NCI-H187 (cell line): ENCODE measurements around the gene AMFR.
"Not testable (repeated sequence)": the region's sequence is repeated elsewhere in the genome, so short reads cannot be mapped to it uniquely, and the experiment has no call there.

Experiments used
- DNase-seq, 2 experiments: peaks; one replicate each; lab custom pipeline; 2025; lab: John Stamatoyannopoulos, UW

The AMFR gene

DNA sequence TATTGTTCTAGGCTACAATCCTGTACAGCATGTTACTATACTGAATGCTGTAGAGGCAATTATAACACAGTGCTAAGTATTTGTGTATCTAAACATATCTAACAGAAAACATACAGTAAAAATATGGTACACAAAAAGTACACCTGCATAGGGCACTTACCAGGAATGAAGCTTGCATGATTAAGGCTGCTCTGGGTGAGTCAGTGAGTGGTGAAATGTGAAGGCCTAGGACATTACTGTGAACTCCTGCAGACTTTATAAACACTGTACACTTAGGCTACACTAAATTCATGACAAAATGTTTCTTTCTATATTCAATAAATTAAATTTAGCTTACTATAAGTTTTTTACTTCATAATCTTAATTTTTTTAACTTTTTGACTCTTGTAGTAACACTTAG lies 37.1 kb downstream of the AMFR start:
- DNase-seq = no peak

DNA sequence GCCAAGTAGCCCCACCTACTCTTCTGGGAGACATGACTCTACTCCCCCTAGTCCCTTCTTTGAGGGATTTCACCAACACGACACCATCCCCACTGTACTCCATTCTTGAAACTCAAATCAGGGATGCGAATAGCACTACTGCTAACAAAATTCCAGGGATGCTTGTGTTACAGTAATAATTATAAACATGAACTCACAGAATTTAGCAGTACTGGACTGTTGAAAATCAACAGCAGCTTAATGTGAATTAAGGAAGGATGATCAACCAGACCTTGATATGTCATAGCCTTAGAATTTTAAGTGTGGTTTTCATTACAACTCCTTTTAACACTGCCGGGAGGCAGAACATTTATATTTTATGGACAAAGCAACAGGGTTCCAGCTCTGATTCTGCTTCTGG lies 37.9 kb downstream of the AMFR start:
- DNase-seq = no peak

GRCh38 chr16:56384074-56384721 lies 41.1 kb downstream of the AMFR start:
- no peak for DNase-seq

DNA sequence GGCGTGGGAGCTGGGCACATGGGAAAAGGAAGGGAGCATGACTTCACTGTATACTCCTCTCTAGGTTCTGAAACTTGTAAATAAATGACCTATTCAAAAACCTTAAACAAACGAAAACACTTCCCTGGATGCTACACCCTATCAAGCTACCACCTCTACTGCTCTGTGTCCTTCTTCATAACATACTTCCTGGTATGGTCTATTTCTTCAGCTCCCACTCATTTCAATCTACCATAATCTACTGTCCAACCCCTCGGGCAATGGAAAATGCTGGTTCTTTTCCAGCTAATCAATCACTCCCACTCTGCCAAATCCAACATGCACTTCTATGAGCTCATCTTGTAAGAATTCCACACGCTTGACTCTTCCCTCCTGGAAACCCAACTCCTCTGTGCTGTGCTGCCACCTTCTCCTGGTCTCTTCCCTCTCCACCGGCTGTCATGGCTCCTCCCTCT lies 42.4 kb downstream of the AMFR start:
- no peak for DNase-seq

DNA sequence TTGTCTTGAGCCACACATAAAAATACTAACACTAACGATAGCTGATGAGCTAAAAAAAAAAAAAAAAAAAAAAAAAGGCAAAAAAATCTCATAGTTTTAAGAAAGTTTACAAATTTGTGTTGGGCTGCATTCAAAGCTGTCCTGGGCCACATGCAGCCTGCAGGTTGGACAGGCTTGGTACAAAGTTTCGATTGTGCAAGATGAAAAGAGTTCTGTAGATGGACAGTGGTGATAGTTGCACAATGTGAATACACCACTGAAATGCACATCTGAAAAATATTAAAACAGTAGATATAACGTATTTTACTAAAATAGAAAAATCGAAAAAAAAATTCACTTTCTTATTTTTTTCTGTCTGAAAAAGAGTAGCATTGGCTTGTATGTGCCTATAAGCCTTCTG lies 42.9 kb downstream of the AMFR start:
- no peak for DNase-seq

GRCh38 chr16:56380778-56381485 lies 44.4 kb downstream of the AMFR start:
- DNase-seq = not testable (repeated sequence)

DNA sequence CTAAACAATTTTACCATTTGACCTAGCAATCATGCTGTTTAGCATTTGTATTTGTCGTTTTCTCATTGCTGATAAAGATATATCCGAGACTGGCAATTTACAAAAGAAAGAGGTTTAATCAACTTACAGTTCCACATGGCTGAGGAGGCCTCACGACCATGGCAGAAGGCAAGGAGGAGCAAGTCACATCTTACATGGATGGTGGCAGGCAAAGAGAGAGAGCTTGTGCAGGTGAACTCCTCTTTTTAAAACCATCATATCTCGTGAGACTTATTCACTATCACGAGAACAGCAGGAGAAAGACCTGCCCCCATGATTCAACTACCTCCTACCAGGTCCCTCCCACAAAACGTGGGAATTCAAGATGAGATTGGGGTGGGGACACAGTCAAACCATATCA lies 46.3 kb downstream of the AMFR start:
- not testable (repeated sequence) for DNase-seq

- DNase-seq = not testable (repeated sequence)
These were observed 49.6 kb downstream of the AMFR start for GRCh38 chr16:56375792-56376191.

GRCh38 chr16:56373003-56373402 lies 52.3 kb downstream of the AMFR start:
- no peak for DNase-seq

- no peak for DNase-seq
These were observed 53.2 kb downstream of the AMFR start for GRCh38 chr16:56372013-56372634.

DNA sequence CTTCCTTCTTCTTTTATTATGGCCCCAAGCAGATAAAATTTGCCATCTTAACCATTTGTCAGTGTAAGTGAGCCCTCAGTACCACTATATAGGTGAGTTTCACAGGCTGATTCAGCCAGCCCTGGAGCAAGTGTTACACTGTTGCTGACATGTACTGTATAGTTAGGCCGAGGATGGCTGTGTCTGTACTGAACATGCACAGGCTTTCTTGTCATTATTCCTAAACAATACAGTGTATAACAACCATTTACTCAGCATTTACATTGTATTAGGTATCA lies 53.7 kb downstream of the AMFR start:
- no peak for DNase-seq

DNA sequence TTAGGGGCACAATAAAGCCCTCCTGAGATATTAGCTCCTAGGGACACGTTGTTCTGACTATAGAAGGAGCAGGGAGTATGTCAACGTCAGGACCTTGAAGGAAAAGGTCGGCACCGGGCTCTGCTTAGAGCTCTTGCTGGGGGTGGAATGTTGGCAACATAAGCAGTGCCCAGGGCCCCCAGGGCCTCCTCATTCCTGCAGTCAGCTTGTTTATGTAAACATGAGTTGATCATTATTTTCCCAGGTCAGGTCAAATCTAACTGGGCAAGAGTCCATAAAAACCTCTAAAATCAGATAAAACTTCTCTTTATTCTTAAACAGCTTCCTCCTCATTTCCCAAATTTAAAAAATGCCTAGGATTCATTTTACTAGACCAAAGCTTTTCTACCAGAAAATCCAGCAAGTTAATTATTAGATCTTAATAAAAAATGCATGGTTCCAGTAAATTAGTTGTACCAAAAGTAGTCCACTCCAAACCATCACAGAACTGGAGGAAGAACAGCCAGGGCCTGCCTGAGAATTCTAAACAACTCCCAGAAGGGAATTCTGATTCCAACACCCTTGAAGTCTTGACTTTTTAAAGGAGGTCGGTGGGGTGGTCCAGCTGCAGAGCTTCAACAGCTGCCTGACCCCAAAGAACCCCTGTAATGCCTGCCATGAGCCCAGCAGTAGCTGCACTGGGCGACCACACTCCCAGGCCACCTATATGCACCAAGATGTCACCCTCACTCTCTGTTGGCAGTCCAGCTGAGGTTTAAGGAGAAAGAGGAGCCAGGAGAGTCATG lies 54.3 kb downstream of the AMFR start:
- no peak for DNase-seq

DNA sequence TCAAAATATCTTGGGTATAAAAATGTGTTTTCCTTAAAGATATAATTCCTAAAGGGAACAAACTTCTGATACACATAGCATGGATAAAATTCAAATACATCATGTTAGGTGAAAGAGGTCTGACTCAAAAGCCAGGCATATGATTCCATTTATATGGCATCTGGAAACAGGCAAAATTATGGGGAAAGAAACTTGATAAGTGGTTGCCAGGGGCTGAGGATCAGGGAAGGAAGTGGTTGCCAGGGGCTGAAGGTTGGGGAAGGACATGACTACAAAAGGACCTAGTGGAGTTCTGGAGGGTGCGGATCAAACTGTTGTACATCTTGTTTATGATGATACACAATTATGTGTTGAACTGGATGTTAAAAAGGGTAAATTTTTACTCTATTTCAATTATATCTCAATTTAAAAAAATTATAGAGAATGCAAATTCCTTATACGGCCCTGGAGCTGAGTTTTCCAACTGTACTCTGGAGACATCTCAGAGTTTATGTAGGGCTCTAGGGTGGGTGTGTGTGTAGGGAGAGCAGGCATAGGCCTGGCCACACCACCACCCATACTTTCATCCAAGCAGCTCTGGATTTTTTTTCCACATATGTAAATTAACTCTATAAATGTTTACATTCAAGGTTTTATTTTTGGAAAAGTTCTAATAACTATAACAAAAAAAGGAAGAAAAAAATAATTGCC lies 55.0 kb downstream of the AMFR start:
- DNase-seq = no peak

GRCh38 chr16:56369202-56369601 lies 56.1 kb downstream of the AMFR start:
- DNase-seq = no peak

GRCh38 chr16:56368545-56368944 lies 56.8 kb downstream of the AMFR start:
- DNase-seq = no peak

- DNase-seq = no peak
These were observed 57.6 kb downstream of the AMFR start for GRCh38 chr16:56367764-56368163.

DNA sequence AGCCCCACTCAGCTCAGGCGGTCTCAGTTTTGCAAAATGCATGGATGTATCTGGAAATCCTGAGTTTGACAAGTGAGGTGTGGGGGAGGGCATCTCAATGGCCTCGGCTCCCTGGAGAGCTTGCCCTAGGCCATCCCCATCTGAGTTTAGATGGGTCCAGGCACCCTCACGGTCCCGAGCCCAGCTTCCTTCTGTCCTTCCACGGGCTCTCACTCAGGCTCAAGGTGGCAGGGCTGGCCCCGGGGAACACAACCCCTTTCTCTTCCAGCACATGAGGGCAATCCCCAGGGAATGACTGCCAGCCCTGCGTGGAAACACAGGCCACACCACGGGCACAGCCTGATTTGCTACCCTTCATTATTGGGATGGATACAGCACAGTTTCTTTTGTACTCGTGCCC lies 58.4 kb downstream of the AMFR start:
- no peak for DNase-seq

GRCh38 chr16:56365552-56365951 lies 59.8 kb downstream of the AMFR start:
- no peak for DNase-seq

GRCh38 chr16:56364865-56365264 lies 60.5 kb downstream of the AMFR start:
- no peak for DNase-seq

- DNase-seq = no peak
These were observed 61.4 kb downstream of the AMFR start for GRCh38 chr16:56363781-56364565.

DNA sequence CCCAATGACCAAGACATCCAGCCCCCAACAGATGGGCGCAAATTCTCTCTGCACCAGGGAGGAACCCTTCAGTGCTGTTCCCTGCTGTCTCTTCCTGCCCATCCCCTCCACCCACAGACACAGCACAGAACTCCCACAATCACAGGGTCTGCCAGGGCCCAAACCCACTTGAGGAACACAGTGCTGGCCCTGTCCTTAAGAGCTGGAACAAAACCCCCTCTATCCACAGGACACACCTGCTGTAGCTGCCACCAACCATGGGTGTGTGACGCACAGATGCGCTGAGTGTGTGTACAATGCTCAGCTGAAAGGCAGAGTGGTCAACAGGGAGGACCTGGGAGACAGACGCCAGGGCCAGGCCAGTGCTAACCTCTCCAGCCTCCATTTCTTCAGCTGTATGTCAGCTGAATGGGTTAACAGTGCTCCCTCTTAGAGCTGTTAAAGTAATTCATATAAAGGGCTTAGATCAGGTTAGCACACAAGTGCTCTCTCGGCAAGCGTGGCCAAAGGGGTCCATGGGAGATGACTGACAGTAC lies 62.1 kb downstream of the AMFR start:
- no peak for DNase-seq
